Cardiac septum (tissue), 1 donor: ENCODE measurements around the gene HS3ST6. TPM values are rescaled to one million over a fixed set of nuclear protein-coding genes. Genes with fewer than 3 reads are reported as not detected.
"Not testable (repeated sequence)": the region's sequence is repeated elsewhere in the genome, so short reads cannot be mapped to it uniquely, and the experiment has no call there.

ENCODE experiments used
- DNase-seq: peaks from one replicate; pipeline ENCODE4 v3.0.0-alpha.2; 2020; ENCODE audit warnings: low spot score
- intact Hi-C: fragments of 100-400 bp; cut with DNase I; formaldehyde crosslinking; loops from one replicate; pipeline ENCODE4 v1.14.0; 2022
- long read RNA-seq: library from polyadenylated mRNA; unstranded; transcript quantifications from one replicate; pipeline ENCODE4 v2.0.0, GENCODE V29; 2021
- total RNA-seq: library from RNA; stranded (reverse); fragmentation: NEBNext Ultra II Directional; extraction: Animal tissue kit (Norgen Biotek cat#: 25700); gene quantifications from one replicate; pipeline ENCODE4 v1.2.1, GENCODE V29; 2021
- donor health status: DM: no; HTN: no; CAD: no.

HS3ST6 gene
- not detected for total RNA-seq
- long read RNA-seq, result 0 reads

GRCh38 chr16:1918351-1919326 lies at the start of gene HS3ST6:
TSS of gene HS3ST6 (minus strand) at chr16:1918415. CDS start at chr16:1918323, 92 bp downstream.
- no peak for DNase-seq
- intact Hi-C loops, result no loop called here

- intact Hi-C loops, result no loop called here
- no peak for DNase-seq
Measured at GRCh38 chr16:1966460-1966859, 48.2 kb upstream of the HS3ST6 start, which contains the start of gene RNF151. TSS of gene RNF151 (plus strand) at chr16:1966856. CDS start at chr16:1966882, 26 bp downstream.

GRCh38 chr16:1965396-1966001 lies 47.3 kb upstream of the HS3ST6 start:
- intact Hi-C loops, result no loop called here
- peak; percentile 71 for DNase-seq

GRCh38 chr16:1964506-1965395 lies 46.5 kb upstream of the HS3ST6 start, which contains the start of gene RPS2:
TSS of gene RPS2 (minus strand) at chr16:1964826. CDS start at chr16:1964625, 201 bp downstream.
- intact Hi-C loops, result no loop called here
- peak; percentile 100 for DNase-seq

- intact Hi-C loops, result no loop called here
- no peak for DNase-seq
Measured at GRCh38 chr16:1963806-1964505, 45.7 kb upstream of the HS3ST6 start.

GRCh38 chr16:1962161-1963153 lies 44.2 kb upstream of the HS3ST6 start:
- intact Hi-C loops, DNase-seq: not testable (repeated sequence)

- intact Hi-C loops, result no loop called here
- no peak for DNase-seq
Measured at GRCh38 chr16:1961651-1962067, 43.4 kb upstream of the HS3ST6 start.

GRCh38 chr16:1960665-1961630 lies 42.7 kb upstream of the HS3ST6 start:
- no peak for DNase-seq
- intact Hi-C loops, result no loop called here

- DNase-seq, result peak; percentile 97
- intact Hi-C loops, result no loop called here
Measured at GRCh38 chr16:1959269-1960039, 41.2 kb upstream of the HS3ST6 start, which contains the start of gene NDUFB10. TSS of gene NDUFB10 (plus strand) at chr16:1959538. CDS start at chr16:1959625, 87 bp downstream.

GRCh38 chr16:1958715-1959268 lies 40.6 kb upstream of the HS3ST6 start:
- DNase-seq, result no peak
- intact Hi-C loops, result no loop called here

GRCh38 chr16:1958143-1958491 lies 39.9 kb upstream of the HS3ST6 start:
- DNase-seq, intact Hi-C loops: not testable (repeated sequence)

- DNase-seq, intact Hi-C loops: not testable (repeated sequence)
Measured at GRCh38 chr16:1957434-1958142, 39.4 kb upstream of the HS3ST6 start.

GRCh38 chr16:1953734-1954133 lies 35.5 kb upstream of the HS3ST6 start:
- intact Hi-C loops, result no loop called here
- peak; percentile 74 for DNase-seq

GRCh38 chr16:1950559-1950958 lies 32.3 kb upstream of the HS3ST6 start:
- intact Hi-C loops, result no loop called here
- DNase-seq, result peak; percentile 84

GRCh38 chr16:1950047-1950446 lies 31.8 kb upstream of the HS3ST6 start:
- DNase-seq, result peak; percentile 75
- intact Hi-C loops, result no loop called here
